ENCODE measurements around the gene CLDN19.

- no peak for TF ChIP-seq CTCF (conservative IDR thresholded peaks at IDR 0.05; ENCODE audit: low read length)
- no peak for TF ChIP-seq EZH2phosphoT487 (IDR thresholded peaks at IDR 0.05; ENCODE audit: borderline replicate concordance)
Observed at GRCh38 chr1:42689912-42690311, 50.1 kb downstream of the CLDN19 start.
